HCT116 (cell line): ENCODE data around the gene GPX3. TPM values are rescaled to one million over a fixed set of nuclear protein-coding genes. Genes with fewer than 3 reads are reported as not detected.

Source experiments
- ATAC-seq: fragments of 200-7000 bp; cut with Tn5 transposase; 2 replicates; pipeline ENCODE4 v1.9.1; 2020; ENCODE audit warnings: mild to moderate bottlenecking, moderate library complexity
- BruUV-seq: library from RNA; stranded (reverse); fragments of 400-500 nt; replicated peaks from 2 replicates; lab custom pipeline; 2021; lab: Mats Ljungman, UMichigan
- CTCF ChIA-PET: fragments of 300-600 bp; sonication (Branson Sonifier 250); formaldehyde crosslinking; loops from one replicate; lab custom pipeline; 2021; ENCODE audit warnings: antibody characterized with exemption; lab: Charles Lee
- POLR2A ChIA-PET: fragments of 300-600, 350-600 bp; sonication (Branson Sonifier 250); formaldehyde crosslinking; loops from one replicate; lab custom pipeline; 2021; ENCODE audit warnings: antibody characterized with exemption; lab: Charles Lee
- RAD21 ChIA-PET, 2 experiments: fragments of 300-600 bp; sonication (Branson Sonifier 250); formaldehyde crosslinking; loops; one replicate each; lab custom pipeline; 2023; ENCODE audit warnings: low total read pairs in 2 of 2; ENCODE audit not compliant: uncharacterized antibody in 2 of 2, unreplicated experiment in 2 of 2, low non-redundant PET in 1 of 2; lab: Charles Lee
- DNase-seq: peaks from one replicate; pipeline ENCODE4 v3.0.0-alpha.2; 2010; ENCODE audit warnings: low read depth, low spot score
- H2AFZ ChIP-seq: fragments of 200-600 bp; shearing (Covaris generic), sonication (generic); 2 replicates; pipeline ENCODE4 v1.6.1; 2017; ENCODE audit warnings: low read depth, mixed run types, mixed read lengths, antibody characterized with exemption, low read length; ENCODE audit not compliant: poor library complexity, severe bottlenecking
- H3K27ac ChIP-seq: 2 replicates; pipeline ENCODE4 v1.5.1; 2012; ENCODE audit warnings: low read depth, low read length
- H3K27me3 ChIP-seq: fragments of 200-600 bp; sonication (generic); 2 replicates; pipeline ENCODE4 v1.6.1; 2016; ENCODE audit warnings: mixed run types, low read length, mixed read lengths; ENCODE audit not compliant: insufficient read depth
- H3K36me3 ChIP-seq, 2 experiments: fragments of 200-500 bp in 1 of 2; fragments of 200-600 bp in 1 of 2; sonication (Bioruptor generic) in 1 of 2; sonication (generic) in 1 of 2; 2 replicates each; pipeline versions ENCODE4 v1.5.1 to v1.6.1; 2014 to 2016; ENCODE audit warnings: low read length in 2 of 2, inconsistent platforms in 1 of 2, mixed read lengths in 1 of 2, mixed run types in 1 of 2; ENCODE audit not compliant: insufficient read depth in 2 of 2, control insufficient read depth in 1 of 2
- H3K4me1 ChIP-seq, 2 experiments: fragments of 200-600 bp in 1 of 2; sonication (generic) in 1 of 2; 2 replicates each; pipeline versions ENCODE4 v1.5.1 to v1.6.1; 2012 to 2017; ENCODE audit warnings: low read length in 2 of 2, inconsistent platforms in 1 of 2, mild to moderate bottlenecking in 1 of 2, mixed read lengths in 1 of 2, mixed run types in 1 of 2, moderate library complexity in 1 of 2; ENCODE audit not compliant: insufficient read depth in 2 of 2, control insufficient read depth in 1 of 2
- H3K4me2 ChIP-seq: fragments of 200-600 bp; sonication (generic); 2 replicates; pipeline ENCODE4 v1.6.1; 2017; ENCODE audit warnings: mixed run types, low read length, mixed read lengths
- H3K4me3 ChIP-seq, 2 experiments: fragments of 200-600 bp in 1 of 2; sonication (generic) in 1 of 2; replicated peaks in 1 of 2; 2 replicates each; pipeline ENCODE4 v1.5.1; 2011 to 2016; ENCODE audit warnings: low read length in 2 of 2, control low read depth in 1 of 2, low read depth in 1 of 2, mild to moderate bottlenecking in 1 of 2, mixed read lengths in 1 of 2, mixed run types in 1 of 2
- H3K79me2 ChIP-seq: fragments of 200-600 bp; sonication (generic); 2 replicates; pipeline ENCODE4 v1.6.1; 2017; ENCODE audit warnings: mild to moderate bottlenecking, mixed run types, low read length, moderate library complexity, mixed read lengths; ENCODE audit not compliant: insufficient read depth
- H3K9ac ChIP-seq: fragments of 200-600 bp; sonication (generic); 2 replicates; pipeline ENCODE4 v1.6.1; 2016; ENCODE audit warnings: low read length, mixed read lengths
- H3K9me2 ChIP-seq: fragments of 200-600 bp; sonication (generic), shearing (Covaris generic); 2 replicates; pipeline ENCODE4 v1.6.1; 2017; ENCODE audit warnings: mixed run types, mild to moderate bottlenecking, moderate library complexity; ENCODE audit not compliant: insufficient read depth
- H3K9me3 ChIP-seq, 2 experiments: fragments of 200-500 bp in 1 of 2; fragments of 200-600 bp in 1 of 2; sonication (Bioruptor generic) in 1 of 2; sonication (generic) in 1 of 2; 2 replicates each; pipeline ENCODE4 v1.6.1; 2014 to 2017; ENCODE audit warnings: low read length in 2 of 2, mixed read lengths in 2 of 2, inconsistent platforms in 1 of 2, low read depth in 1 of 2, mild to moderate bottlenecking in 1 of 2, mixed run types in 1 of 2, moderate library complexity in 1 of 2; ENCODE audit not compliant: control insufficient read depth in 1 of 2, insufficient read depth in 1 of 2
- H4K20me1 ChIP-seq: fragments of 200-600 bp; sonication (generic), shearing (Covaris generic); 2 replicates; pipeline ENCODE4 v1.6.1; 2017; ENCODE audit warnings: mixed run types, mild to moderate bottlenecking, moderate library complexity; ENCODE audit not compliant: insufficient read depth
- CBX3 ChIP-seq: IDR thresholded peaks from 2 replicates; pipeline ENCODE4 v1.6.1; 2012; ENCODE audit warnings: low read depth
- CEBPB ChIP-seq: IDR thresholded peaks from 2 replicates; pipeline ENCODE4 v1.6.1; 2012; ENCODE audit warnings: low read depth
- CTCF ChIP-seq, 3 experiments: fragments of 200-600 bp in 1 of 3; sonication (generic) in 1 of 3; IDR thresholded peaks in 2 of 3; conservative IDR thresholded peaks in 1 of 3; 2 replicates each; pipeline ENCODE4 v1.5.1; 2012 to 2017; ENCODE audit warnings: low read depth in 2 of 3, low read length in 2 of 3, antibody characterized with exemption in 1 of 3, borderline replicate concordance in 1 of 3, control low read depth in 1 of 3, mild to moderate bottlenecking in 1 of 3, mixed read lengths in 1 of 3, mixed run types in 1 of 3, moderate library complexity in 1 of 3; ENCODE audit not compliant: insufficient read depth in 1 of 3
- EGR1 ChIP-seq: IDR thresholded peaks from 2 replicates; pipeline ENCODE4 v1.6.1; 2012; ENCODE audit warnings: low read depth
- ELF1 ChIP-seq: IDR thresholded peaks from 2 replicates; pipeline ENCODE4 v1.6.1; 2012; ENCODE audit warnings: low read depth, borderline replicate concordance
- EZH2 ChIP-seq: fragments of 200-600 bp; sonication (generic); IDR thresholded peaks from 2 replicates; pipeline ENCODE4 v1.6.1; 2017; ENCODE audit warnings: antibody characterized with exemption, mixed run types
- POLR2A ChIP-seq: IDR thresholded peaks from 2 replicates; pipeline ENCODE4 v1.7.0; 2011; ENCODE audit warnings: borderline replicate concordance; ENCODE audit not compliant: insufficient read depth, insufficient read length; ENCODE audit errors: extremely low read depth
- POLR2AphosphoS5 ChIP-seq: IDR thresholded peaks from 2 replicates; pipeline ENCODE4 v1.6.1; 2011; ENCODE audit warnings: mild to moderate bottlenecking, low read depth, low read length, moderate library complexity
- RAD21 ChIP-seq: IDR thresholded peaks from 2 replicates; pipeline ENCODE4 v1.6.1; 2012; ENCODE audit warnings: low read depth, mild to moderate bottlenecking
- REST ChIP-seq: IDR thresholded peaks from 2 replicates; pipeline ENCODE4 v1.6.1; 2012; ENCODE audit warnings: low read depth
- SIN3A ChIP-seq: IDR thresholded peaks from 2 replicates; pipeline ENCODE4 v1.6.1; 2012; ENCODE audit warnings: low read depth
- SP1 ChIP-seq: IDR thresholded peaks from 2 replicates; pipeline ENCODE4 v1.6.1; 2012; ENCODE audit warnings: low read depth
- TCF7L2 ChIP-seq: IDR thresholded peaks from 2 replicates; pipeline ENCODE4 v1.7.0; 2011; ENCODE audit warnings: borderline replicate concordance, inconsistent platforms; ENCODE audit not compliant: insufficient read depth, insufficient read length; ENCODE audit errors: extremely low read depth
- YY1 ChIP-seq: IDR thresholded peaks from 2 replicates; pipeline ENCODE4 v1.6.1; 2011; ENCODE audit warnings: low read length, low read depth, moderate library complexity, mild to moderate bottlenecking; ENCODE audit not compliant: insufficient replicate concordance; ENCODE audit errors: extremely low read depth
- ZBTB33 ChIP-seq: IDR thresholded peaks from 2 replicates; pipeline ENCODE4 v1.6.1; 2011; ENCODE audit warnings: mild to moderate bottlenecking, low read length, moderate library complexity; ENCODE audit not compliant: insufficient replicate concordance; ENCODE audit errors: extremely low read depth
- ZNF274 ChIP-seq: fragments of 200-500 bp; sonication (Bioruptor generic); IDR thresholded peaks from 2 replicates; pipeline ENCODE4 v1.6.1; 2014; ENCODE audit warnings: mild to moderate bottlenecking, low read depth, low read length, inconsistent platforms
- intact Hi-C: fragments of 100-400 bp; cut with micrococcal nuclease; formaldehyde crosslinking; loops from 2 replicates; pipeline ENCODE4 v1.10.0; 2022
- total RNA-seq: library from RNA; stranded (reverse); gene quantifications from one replicate; pipeline ENCODE4 v1.2.1, GENCODE V29; 2021; ENCODE audit not compliant: unreplicated experiment

GPX3 gene
- total RNA-seq, 1 experiment from 2014 or later: 0.96 TPM

- Histone ChIP-seq H3K9ac (no peak overlapping the region), H3K4me3 (no peak overlapping the region), H2AFZ (no peak overlapping the region), H3K9me3 (no peaks in the 10 kb centered on the region), H3K27ac (no peak overlapping the region), H3K79me2 (peaks cover 7% of the 10 kb centered on the region; the same call in 1 of the 2 replicates), H3K4me2 (no peak overlapping the region), H3K9me2 (no peaks in the 10 kb centered on the region)
- ChIA-PET RAD21 (no interaction called here), POLR2A (no interaction called here)
- no TSS peak for BruUV-seq
- DNase-seq: no peak
- ATAC-seq: no peak
- TF ChIP-seq POLR2AphosphoS5 (no peak), ELF1 (no peak), SIN3A (no peak), ZBTB33 (no peak), TCF7L2 (no peak), YY1 (no peak), CTCF (IDR thresholded peaks at IDR 0.05 in 2 of 3, conservative IDR thresholded peaks at IDR 0.05 in 1 of 3; ENCODE audit: borderline replicate concordance in 1 of 3, insufficient read depth in 1 of 3, low read depth in 2 of 3, low read length in 2 of 3) (no peak), REST (no peak), CBX3 (no peak), RAD21 (no peak), EGR1 (no peak), SP1 (no peak), ZNF274 (no peak), EZH2 (no peak), POLR2A (no peak), CEBPB (no peak)
- TF ChIP-seq, all 23 proteins: peak for 0
- H3K4me1 ChIP-seq: peaks cover 13 to 23% of the 10 kb centered on the region in 2 experiments
- peaks cover 4 to 14% of the 10 kb centered on the region in 2 experiments; a peak in 2 of 4 replicates for H3K36me3 ChIP-seq
- H3K27me3 ChIP-seq: no peaks in the 10 kb centered on the region
- no peaks in the 10 kb centered on the region for H4K20me1 ChIP-seq
- CTCF ChIA-PET: no interaction called here
- intact Hi-C loops: no loop called here
Measured at GRCh38 chr5:151064916-151065499, 44.6 kb downstream of the GPX3 start.
